NCI-H1930 (cell line): ENCODE data around the gene RAB26.
"Not testable (repeated sequence)": the region's sequence is repeated elsewhere in the genome, so short reads cannot be mapped to it uniquely, and the experiment has no call there.

Experiments
- DNase-seq, 2 experiments: peaks; one replicate each; lab custom pipeline; 2025; lab: John Stamatoyannopoulos, UW

Gene RAB26, protein sequence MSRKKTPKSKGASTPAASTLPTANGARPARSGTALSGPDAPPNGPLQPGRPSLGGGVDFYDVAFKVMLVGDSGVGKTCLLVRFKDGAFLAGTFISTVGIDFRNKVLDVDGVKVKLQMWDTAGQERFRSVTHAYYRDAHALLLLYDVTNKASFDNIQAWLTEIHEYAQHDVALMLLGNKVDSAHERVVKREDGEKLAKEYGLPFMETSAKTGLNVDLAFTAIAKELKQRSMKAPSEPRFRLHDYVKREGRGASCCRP

DNA sequence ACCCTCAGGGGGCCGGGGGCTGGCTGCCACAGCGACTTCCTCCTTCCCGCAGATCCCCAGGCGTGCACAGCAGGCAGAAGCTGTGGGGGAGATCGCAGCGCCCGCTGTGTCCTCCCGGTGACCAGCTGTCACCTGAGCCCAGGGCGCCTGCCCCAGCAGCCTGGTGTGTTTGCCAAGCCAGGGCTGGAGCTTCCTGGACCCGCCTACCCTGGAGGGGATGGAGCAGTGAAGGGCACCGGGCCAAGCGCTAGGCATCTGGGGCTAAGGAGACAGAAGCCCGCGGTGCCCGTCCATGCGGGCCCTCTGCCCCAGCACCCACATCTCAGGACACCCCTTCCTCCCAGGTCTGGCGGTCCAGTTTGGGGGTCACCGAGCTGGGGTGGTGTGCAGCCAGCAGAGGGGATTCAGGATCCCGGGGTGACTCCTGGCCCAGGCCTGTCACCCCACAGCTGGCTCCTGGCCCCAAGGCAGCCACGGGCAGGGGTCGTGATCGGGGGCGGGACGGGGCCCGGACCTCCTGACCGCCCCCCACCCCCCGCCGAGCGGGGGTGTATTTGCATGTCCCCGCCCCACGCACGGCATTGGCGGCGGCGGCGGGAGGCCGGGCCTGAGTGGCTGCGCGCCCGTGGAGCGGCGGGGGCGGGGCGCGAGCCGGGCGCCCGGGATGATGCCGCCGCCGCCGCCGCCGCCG lies at the start of gene RAB26:
Gene RAB26, plus strand, starts transcription at position 645 of the 691 bp plus-strand sequence. CDS start 159 bp downstream, outside the sequence.
- peak; percentile 76 to 83 for DNase-seq

DNA sequence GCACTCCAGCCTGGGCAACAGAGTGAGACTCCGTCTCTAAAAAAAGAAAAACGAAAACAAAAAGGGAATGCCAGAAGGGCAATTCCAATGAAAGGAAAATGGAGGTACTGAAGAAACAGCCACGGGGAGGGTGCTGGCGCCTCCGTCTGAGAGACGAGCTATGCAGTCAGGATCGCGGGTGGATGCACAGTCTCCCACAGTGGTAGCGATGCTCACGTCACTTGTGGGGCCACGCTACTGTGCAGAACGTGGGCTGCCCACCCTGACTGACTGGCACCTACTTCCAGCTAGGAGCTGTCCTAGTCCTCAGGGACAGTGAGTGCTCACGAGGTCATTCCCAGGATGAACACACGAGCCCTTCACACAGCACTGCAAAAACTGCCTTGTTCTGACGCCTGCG lies 46.8 kb upstream of the RAB26 start:
- DNase-seq: not testable (repeated sequence)

DNA sequence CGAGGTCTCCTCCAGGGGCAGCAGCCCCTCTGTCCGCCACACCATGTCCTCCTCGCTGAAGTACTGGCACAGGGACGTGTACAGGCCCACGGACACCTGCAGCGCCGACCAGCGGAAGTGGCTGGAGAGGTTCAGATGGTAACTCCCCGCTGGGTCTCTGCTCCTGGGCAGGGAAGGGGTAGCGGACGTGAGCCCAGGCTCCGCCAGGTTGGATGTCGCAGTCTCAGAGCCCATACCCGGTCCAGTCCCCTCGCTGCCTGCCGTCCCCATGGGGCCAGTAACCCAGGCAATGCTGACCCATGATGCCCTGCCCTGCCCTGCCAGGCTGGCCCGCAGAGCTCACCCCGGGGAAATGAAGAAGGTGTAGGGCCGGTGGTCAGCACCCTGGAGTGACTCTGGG lies 46.0 kb upstream of the RAB26 start:
- no peak for DNase-seq

GRCh38 chr16:2104464-2104863 lies 44.0 kb upstream of the RAB26 start:
- DNase-seq: not testable (repeated sequence)

DNA sequence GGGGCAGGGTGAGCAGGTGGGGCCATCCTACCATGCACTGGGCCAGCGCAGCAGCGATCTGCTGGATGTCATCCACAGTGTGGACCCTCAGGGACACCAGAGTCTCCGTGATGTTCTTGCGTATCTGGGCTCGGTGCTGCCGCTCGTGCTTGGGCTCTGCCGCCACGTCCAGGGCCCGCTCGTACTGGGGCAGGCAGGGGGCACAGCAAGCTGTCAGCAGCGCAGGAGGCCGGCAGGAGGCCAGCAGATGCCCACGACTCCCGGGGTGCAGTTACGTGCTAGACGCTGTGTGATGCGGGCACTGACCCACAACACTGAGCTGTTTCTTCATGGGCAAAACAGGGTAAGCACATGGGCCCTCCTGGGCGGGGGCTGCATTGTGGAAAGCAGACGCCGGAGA lies 43.1 kb upstream of the RAB26 start:
- not testable (repeated sequence) for DNase-seq

- DNase-seq: not testable (repeated sequence)
Observed at GRCh38 chr16:2105769-2106168, 42.7 kb upstream of the RAB26 start.

- not testable (repeated sequence) for DNase-seq
Observed at GRCh38 chr16:2106211-2106610, 42.2 kb upstream of the RAB26 start.

DNA sequence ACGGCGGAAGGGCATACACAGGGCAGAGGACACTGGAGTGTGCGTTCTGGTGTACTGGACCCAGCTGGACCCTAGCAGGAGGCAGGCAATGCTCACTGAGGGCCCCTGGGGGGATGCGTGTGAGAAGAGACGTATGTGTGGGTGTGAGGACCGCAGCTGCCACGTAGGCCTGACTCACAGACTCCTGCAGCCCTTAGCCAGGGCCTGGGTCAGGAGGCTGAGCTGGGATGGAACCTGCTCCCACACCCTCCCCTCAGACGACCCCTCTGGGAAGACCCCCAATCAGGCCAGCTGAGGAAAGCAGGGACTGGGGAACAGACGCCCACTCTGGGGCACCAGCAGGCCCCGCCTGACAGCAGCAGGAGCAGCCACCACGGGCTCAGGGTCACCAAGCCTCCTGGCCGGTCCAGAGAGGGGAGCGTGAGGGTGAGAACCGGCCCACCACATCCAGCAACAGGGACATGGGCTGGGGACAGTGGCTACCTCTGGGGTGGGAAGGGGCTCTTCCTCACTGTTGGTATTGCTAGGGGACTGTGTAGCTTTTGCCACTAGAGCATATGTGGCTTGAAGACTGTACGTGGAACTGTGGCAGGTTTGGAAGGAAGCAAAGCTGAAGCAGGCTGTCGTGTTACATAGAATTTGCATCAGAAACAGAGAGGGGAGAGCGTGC lies 41.2 kb upstream of the RAB26 start:
- DNase-seq: not testable (repeated sequence)

DNA sequence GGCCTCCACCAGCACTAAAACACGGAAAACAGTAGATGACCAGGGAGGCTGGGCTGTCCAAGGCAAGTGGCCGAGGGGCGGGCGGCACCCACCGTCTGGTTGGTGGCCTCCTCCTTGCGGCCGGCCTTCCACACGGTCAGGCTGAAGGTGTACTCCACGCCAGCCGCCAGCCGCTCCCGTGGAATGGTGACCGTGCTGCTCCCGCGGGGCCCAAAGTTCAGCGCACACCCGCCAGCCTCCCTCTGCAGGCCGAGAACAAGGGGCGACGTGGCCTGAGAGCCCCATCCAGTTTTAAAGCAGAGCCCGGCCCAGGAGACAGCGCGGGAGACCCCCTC lies 40.7 kb upstream of the RAB26 start:
- DNase-seq: not testable (repeated sequence)

DNA sequence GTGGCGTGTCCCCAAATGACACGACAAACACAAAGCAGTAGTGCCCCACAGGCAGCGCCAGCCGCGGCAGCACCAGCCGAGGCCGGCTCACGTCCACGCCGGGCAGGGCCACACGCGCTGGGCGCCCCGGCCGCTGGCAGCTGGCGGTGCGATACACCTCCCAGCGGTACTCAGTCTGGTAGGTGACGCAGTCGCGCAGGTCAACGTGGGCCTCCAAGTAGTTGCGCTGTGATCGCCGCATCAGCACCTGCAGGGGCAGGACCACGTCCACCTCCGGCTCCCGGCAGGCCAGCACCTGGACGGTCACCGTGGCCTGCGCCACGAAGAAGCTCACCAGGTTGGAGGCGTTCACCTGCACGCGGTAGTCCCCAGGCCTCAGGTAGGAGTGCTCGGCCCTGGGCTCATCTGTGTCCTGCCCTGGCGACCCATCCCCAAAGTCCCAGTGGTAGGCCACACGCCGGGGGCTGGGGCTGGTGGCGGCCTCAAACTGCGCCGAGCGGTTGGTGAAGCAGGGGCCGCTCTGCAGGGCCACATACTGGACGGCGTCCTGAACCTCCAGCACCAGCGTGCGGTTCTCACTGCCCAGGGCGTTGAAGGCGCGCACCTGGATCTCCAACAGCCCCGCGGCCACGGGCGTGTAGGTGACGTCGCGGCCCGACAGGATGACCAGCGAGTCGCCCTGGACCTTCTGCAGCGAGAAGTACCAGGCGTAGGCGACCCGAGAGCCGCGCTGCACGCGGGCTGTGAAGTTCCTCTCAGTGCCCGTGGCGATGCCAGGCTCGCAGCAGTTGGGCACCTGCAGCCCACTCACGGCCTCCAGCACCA lies 39.8 kb upstream of the RAB26 start:
- DNase-seq: not testable (repeated sequence)

- DNase-seq: not testable (repeated sequence)
Observed at GRCh38 chr16:2109271-2109580, 39.2 kb upstream of the RAB26 start.

DNA sequence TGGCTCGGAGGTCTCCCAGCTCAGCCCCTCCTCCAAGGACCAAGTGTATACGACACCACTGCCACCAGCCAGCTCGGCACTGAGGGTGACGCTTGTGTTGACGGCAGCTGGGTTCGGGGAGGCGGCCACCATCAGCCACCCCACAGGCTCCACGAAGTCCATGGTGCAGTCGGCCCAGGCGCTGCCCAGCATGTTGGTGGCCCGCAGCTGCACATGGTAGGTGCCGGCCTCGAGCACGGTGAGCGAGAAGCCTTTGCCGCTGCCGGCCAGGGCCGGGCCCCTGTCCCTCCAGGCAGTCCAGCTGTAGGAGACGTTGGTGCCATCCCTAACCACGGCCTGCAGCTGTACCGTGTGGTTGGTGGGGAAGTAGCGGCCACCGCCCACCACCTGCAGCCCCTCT lies 38.6 kb upstream of the RAB26 start:
- DNase-seq: not testable (repeated sequence)

DNA sequence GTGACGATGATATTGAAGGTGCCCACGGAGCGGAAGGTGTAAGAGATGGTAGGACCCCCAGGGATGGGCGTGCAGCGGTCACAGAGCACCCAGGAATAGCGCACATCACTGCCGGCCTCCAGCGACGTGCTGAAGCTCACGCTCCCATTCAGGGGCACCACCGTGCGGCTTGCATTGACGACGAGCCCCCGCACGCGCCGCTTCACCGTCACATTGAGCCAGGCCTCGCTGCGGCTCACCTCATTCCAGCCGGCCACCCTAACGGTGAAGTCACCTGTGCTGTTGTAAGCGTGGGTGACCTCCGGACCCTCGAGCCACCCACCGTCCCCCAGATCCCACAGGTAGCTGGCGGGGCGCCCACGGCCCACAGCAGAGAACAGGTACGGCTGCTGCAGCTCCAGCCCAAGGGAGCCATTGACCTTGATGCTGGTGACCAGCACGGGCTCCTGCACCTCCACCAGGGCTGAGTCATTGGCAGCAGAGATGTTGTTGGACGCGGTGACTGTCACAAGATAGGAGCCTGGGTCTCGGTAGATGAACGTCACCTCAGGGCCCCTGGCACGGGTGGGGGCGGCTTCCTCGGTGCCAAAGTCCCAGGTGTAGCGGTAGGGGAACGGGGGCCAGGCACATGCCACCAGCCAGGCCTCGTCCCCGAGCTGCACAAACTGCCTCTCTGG lies 38.0 kb upstream of the RAB26 start:
- not testable (repeated sequence) for DNase-seq

DNA sequence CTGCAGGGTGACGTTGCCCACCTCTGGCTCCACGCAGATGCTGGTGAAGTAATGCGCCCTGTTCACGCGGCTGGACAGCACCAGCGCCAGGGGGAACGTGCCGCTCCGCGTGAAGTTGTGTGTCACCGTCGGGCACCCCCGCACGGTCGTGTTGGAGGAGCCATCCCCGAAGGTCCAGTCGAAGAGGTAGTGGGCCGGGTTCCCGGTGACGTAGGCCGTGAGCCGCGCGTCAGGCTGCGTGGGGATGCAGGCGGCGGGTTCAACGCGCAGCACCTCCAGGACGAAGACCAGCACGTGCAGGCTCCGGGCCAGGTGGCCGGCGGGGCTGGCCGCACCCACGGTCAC lies 37.4 kb upstream of the RAB26 start:
- DNase-seq: not testable (repeated sequence)

GRCh38 chr16:2111412-2112335 lies 36.8 kb upstream of the RAB26 start:
- DNase-seq: not testable (repeated sequence)

DNA sequence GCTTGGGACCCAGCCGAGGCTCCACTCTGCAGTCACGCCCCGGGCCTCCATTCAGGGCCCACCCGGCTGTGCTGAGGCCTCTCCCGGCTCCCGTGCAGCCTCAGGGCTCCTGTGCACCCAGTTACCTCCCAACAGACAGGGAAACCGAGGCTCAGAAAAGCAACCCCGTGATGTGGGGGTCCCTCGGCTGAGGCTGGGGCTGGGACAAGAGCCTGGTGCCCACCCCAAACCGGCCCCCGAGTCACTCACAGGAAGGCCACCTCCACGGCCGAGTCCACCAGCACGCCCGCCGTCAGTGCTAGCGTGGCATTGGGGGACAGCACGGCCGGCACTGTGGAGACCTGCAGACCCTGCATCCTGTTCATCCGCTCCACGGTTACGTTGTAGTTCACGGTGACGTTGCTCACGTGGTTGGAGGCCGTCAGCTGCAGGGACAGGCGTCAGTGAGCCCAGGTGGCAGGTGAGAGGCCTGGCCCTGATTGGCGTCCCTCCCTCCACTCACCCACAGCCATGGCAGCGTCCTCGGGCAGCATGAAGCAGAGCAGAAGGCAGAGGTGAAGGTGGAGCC lies 35.8 kb upstream of the RAB26 start:
- not testable (repeated sequence) for DNase-seq

DNA sequence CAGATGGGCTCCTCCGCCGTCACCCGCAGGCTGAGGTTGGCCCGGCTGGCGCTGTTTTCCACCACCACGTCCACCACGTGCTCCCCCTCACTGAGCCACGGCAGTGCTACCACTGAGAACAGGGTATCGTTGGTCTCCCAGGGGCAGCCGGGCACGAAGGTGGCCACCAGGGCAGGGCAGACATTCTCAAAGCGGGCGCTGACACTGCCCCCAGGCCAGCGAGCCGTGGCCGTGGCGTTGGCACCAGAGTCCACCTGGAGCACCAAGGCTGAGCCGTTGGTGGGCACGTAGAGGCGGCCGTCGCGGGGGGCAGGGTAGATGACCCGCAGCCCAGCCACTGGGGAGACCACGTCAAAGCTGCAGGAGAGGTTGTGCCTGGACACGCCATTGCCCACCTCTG lies 34.2 kb upstream of the RAB26 start:
- not testable (repeated sequence) for DNase-seq

- DNase-seq: not testable (repeated sequence)
Observed at GRCh38 chr16:2114885-2115590, 33.4 kb upstream of the RAB26 start.

- no peak for DNase-seq
Observed at GRCh38 chr16:2115591-2115973, 32.8 kb upstream of the RAB26 start.

DNA sequence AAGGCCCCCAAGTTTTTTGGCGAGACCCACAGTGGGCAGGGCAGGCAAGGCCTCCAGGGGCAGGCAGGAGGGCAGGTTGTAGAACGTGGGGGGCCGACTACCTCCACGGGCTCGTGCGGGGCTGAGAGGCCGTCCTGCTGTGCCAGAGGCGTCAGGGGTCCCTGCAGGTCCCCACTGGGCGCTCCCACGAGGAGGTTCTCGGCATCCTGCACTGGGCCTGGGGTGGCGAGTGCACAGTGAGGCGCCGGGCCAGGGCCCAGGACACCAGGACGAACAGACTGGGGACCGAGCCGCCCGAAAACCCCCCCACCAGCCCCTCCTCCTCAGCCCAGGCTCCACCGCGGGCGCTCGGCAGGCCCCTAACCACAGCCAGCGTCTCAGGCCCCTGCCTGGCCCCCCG lies 32.0 kb upstream of the RAB26 start:
- DNase-seq: not testable (repeated sequence)
